Adrenal gland (tissue), 12 donors: ENCODE results near the gene LRRC26. TPM values are rescaled to one million over a fixed set of nuclear protein-coding genes. Genes with fewer than 3 reads are reported as not detected.
A peak's percentile ranks its signal among the peaks of the same experiment; 100 is the strongest.

ENCODE experiments used
- DNase-seq, 7 donors: peaks; one replicate each; pipeline ENCODE4 v3.0.0-alpha.2; 2019 to 2020
- H3K27ac ChIP-seq, 5 donors: fragments of 200-600 bp; sonication (generic) in 4 of 5; 1 replicate in 3 of 5; 2 replicates in 2 of 5; pipeline versions ENCODE4 v1.5.1 to v1.8.0; 2016 to 2020; ENCODE audit warnings: mild to moderate bottlenecking in 1 of 5
- H3K27me3 ChIP-seq: fragments of 200-600 bp; 2 replicates; pipeline ENCODE4 v1.8.0; 2021
- H3K36me3 ChIP-seq, 2 donors: fragments of 200-600 bp; replicated peaks in 1 of 2; 1 replicate in 1 of 2; 2 replicates in 1 of 2; pipeline versions ENCODE4 v1.5.1 to v1.8.0; 2018 to 2022
- H3K4me1 ChIP-seq, 2 donors: fragments of 200-600 bp; replicated peaks in 1 of 2; 1 replicate in 1 of 2; 2 replicates in 1 of 2; pipeline versions ENCODE4 v1.5.1 to v1.8.0; 2018 to 2021
- H3K4me3 ChIP-seq, 4 donors: fragments of 200-600 bp; sonication (generic) in 3 of 4; one replicate each; pipeline ENCODE4 v1.5.1; 2016 to 2018
- H3K9me3 ChIP-seq, 3 donors: fragments of 200-600 bp; sonication (generic) in 1 of 3; replicated peaks in 1 of 3; 1 replicate in 2 of 3; 2 replicates in 1 of 3; pipeline versions ENCODE4 v1.5.1 to v1.8.0; 2016 to 2021
- POLR2A ChIP-seq, 2 donors: fragments of 450-650 bp; IDR thresholded peaks; one replicate each; pipeline ENCODE4 v1.6.1; 2017; ENCODE audit warnings: antibody characterized with exemption in 2 of 2, mild to moderate bottlenecking in 2 of 2, moderate library complexity in 1 of 2
- WGBS, 4 donors: extraction: QIAGEN DNeasy Blood & Tissue Kit in 2 of 4; methylation state at CpG; one replicate each; pipeline versions ENCODE4 v1.1.5 to v1.1.7; 2013 to 2017; 5-methylcytosine and 5-hydroxymethylcytosine counted together
- intact Hi-C, 2 donors: fragments of 100-400 bp; cut with DNase I; formaldehyde crosslinking; loops; one replicate each; pipeline versions ENCODE4 v1.14.1 to v1.15.0; 2022 to 2023
- polyA plus RNA-seq, 3 donors: library from polyadenylated mRNA; stranded (reverse); fragments of 200-250 nt in 2 of 3; fragments of 350-450 nt in 1 of 3; fragmentation: Illumina TruSeq in 1 of 3; extraction: RNeasy Lipid Tissue Mini Kit (QIAGEN cat#74804) in 1 of 3; gene quantifications; one replicate each; pipeline ENCODE4 v1.2.3, GENCODE V29; 2013 to 2014
- total RNA-seq, 9 donors: library from RNA; depleted of rRNA in 4 of 9; stranded (reverse); fragments of >200 nt in 4 of 9; fragments of 120-200 nt in 1 of 9; fragmentation: NEBNext Ultra II Directional in 1 of 9; extraction: Animal tissue kit (Norgen Biotek cat#: 25700) in 1 of 9; gene quantifications; one replicate each; pipeline versions ENCODE4 v1.1.0 to v1.2.4, GENCODE V29; 2013 to 2023
- TF ChIP-seq, protein P1 (sequence below), 6 experiments: fragments of 450-650 bp in 4 of 6; fragments of 200-600 bp in 2 of 6; sonication (generic) in 1 of 6; IDR thresholded peaks; 1 replicate in 5 of 6; 2 replicates in 1 of 6; pipeline versions ENCODE4 v1.5.1 to v1.8.0; 2016 to 2021; ENCODE audit warnings: antibody characterized with exemption in 6 of 6, mild to moderate bottlenecking in 2 of 6, moderate library complexity in 1 of 6
- donor health status: healthy with polysubstance abuse.
- donor health status: Bipolar disorder and iron deficiency.
- donor health status: DM: yes; HTN: yes; CAD: no.
- donor health status: DM: no; HTN: no; CAD: no.
- donor health status: DM: no; HTN: no; CAD: no.
- donor health status: DM: yes; HTN: yes; CAD: no.

The LRRC26 gene
- total and polyA plus RNA-seq, 12 donors, result not detected

DNA sequence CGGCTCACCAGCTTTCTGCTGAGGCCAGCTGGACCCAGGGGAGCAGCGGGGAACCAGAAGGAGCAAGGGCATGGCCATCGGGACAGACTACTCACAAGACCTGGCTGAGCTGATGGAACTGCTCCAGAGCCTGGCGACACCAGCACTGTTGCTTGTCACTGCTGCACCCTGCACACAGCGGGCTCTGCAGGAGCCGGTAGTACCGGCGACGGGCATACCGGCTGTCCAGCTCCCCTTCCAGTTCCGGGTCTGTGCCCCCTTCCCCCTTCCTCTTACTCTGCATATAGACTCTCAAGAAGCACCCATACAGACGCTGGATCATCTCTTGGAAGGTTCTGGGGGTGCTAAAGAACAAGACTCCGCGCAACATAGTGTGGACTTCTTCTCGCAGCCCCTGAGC lies 17.5 kb upstream of the LRRC26 start:
- Histone ChIP-seq H3K9me3 (no peaks in the 10 kb centered on the region), H3K27me3 (no peaks in the 10 kb centered on the region), H3K36me3 (peaks cover 0 to 56% of the 10 kb centered on the region in 2 donors), H3K4me1 (peaks cover 20 to 32% of the 10 kb centered on the region in 2 donors), H3K27ac (no peak overlapping the region), H3K4me3 (peak overlapping the region in 3 of 4 donors; percentile 70 to 82 (median 82))
- intact Hi-C loops, result no loop called here
- no peak for TF ChIP-seq POLR2A (IDR thresholded peaks at IDR 0.05)
- TF ChIP-seq, protein P1, sequence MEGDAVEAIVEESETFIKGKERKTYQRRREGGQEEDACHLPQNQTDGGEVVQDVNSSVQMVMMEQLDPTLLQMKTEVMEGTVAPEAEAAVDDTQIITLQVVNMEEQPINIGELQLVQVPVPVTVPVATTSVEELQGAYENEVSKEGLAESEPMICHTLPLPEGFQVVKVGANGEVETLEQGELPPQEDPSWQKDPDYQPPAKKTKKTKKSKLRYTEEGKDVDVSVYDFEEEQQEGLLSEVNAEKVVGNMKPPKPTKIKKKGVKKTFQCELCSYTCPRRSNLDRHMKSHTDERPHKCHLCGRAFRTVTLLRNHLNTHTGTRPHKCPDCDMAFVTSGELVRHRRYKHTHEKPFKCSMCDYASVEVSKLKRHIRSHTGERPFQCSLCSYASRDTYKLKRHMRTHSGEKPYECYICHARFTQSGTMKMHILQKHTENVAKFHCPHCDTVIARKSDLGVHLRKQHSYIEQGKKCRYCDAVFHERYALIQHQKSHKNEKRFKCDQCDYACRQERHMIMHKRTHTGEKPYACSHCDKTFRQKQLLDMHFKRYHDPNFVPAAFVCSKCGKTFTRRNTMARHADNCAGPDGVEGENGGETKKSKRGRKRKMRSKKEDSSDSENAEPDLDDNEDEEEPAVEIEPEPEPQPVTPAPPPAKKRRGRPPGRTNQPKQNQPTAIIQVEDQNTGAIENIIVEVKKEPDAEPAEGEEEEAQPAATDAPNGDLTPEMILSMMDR (IDR thresholded peaks at IDR 0.05), result no peak
- 74 to 85% (median 78%) methylated on average over 10 to 15 of the region's 15 CpGs for WGBS, 4 donors
- DNase-seq, result no peak

DNA sequence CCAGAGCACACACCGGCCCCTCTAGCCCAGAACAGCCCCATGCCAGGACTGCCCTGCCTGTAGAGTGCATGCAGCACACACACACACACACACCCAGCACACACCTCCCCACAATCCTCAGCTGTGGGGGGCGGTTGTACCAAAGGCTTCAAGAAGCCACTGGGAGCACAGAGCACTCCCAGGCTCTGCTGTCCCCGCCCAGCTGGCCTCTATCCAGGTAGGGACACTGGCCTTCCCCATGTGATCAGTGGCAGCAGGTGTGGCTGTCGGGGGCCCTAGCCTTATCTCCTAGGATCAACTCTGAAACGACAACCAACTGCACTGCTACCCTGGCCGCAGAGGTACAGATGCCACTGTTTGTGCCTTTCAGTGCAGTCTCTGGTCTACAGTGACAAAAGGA lies 16.5 kb upstream of the LRRC26 start:
- Histone ChIP-seq H3K36me3 (peaks cover 0 to 58% of the 10 kb centered on the region in 2 donors), H3K4me3 (no peak overlapping the region), H3K4me1 (peaks cover 20 to 32% of the 10 kb centered on the region in 2 donors), H3K9me3 (no peaks in the 10 kb centered on the region), H3K27me3 (no peaks in the 10 kb centered on the region), H3K27ac (no peak overlapping the region)
- no peak for TF ChIP-seq POLR2A (IDR thresholded peaks at IDR 0.05)
- TF ChIP-seq, protein P1 (IDR thresholded peaks at IDR 0.05), result no peak
- WGBS, 4 donors, result 61 to 75% (median 70%) methylated on average over 4 to 6 of the region's 6 CpGs; no CpG with 5 or more reads in 1 of the 4 donors
- no peak for DNase-seq
- intact Hi-C loops, result no loop called here

DNA sequence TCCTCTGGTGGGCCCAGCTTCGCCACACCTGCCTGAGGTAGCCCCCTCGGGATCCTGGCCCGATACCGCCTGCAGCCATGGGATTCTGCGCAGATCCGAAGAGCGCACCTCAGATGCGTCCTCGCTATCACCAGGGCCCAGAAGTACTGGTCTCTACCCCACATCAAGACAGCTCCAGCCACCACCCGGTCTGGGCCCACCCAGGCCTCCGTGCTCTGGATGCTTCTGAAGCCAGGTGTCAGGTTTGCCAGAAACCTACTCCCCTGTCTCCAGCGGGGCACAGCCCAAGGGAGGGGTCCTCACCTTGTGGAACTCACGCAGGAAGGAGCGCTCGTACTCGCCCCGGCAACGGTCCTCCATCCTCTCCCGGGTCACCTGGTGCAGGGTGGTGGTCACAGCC lies 16.1 kb upstream of the LRRC26 start:
- 90 to 95% (median 92%) methylated on average over 2 to 19 of the region's 19 CpGs for WGBS, 4 donors
- peaks cover 0 to 59% of the 10 kb centered on the region in 2 donors for H3K36me3 ChIP-seq
- no peak overlapping the region for H3K27ac ChIP-seq
- H3K4me1 ChIP-seq, result peaks cover 20 to 32% of the 10 kb centered on the region in 2 donors
- H3K27me3 ChIP-seq, result no peaks in the 10 kb centered on the region
- intact Hi-C loops, result no loop called here
- no peak overlapping the region for H3K4me3 ChIP-seq
- TF ChIP-seq, protein P1 (IDR thresholded peaks at IDR 0.05), result no peak
- no peak for TF ChIP-seq POLR2A (IDR thresholded peaks at IDR 0.05)
- DNase-seq, result no peak
- no peaks in the 10 kb centered on the region for H3K9me3 ChIP-seq

DNA sequence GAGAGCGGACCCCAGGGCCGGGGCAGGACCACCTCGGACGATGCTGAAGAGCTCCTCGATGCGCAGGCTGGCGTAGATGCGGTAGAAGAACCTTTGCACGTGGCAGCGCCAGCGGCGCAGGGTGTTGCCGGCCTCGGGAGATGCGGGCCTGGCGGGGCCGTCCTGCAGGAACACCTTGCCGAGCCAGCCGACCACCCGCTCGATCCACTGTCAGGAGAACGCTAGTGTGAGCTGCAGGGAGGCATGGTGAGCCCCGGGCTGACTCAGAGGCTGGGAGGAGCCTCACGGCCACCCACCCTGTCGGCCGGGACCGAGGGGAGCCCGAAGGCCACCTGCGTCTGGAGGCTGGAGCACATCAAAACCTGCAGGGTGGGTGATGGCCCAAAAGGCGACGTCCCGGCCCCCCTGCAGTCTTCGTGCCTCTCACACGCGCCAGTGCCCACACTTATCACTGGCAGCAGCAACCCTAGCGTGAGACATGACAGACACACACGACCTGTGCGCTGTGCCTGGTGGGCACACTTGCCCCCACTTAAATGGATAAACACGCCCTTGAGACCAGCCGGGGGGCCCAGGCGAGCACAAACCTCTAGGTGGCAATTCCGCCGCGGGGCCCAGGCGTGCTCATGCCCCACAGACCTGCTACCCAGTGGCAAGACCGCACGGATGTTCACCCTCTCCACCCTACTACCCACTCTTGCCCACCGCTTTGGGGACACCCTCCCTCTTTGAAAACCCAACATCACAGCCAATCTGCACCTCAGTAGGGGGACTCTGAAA lies 15.2 kb upstream of the LRRC26 start:
- Histone ChIP-seq H3K27me3 (no peaks in the 10 kb centered on the region), H3K27ac (no peak overlapping the region), H3K4me1 (peaks cover 19 to 29% of the 10 kb centered on the region in 2 donors), H3K4me3 (no peak overlapping the region), H3K9me3 (no peaks in the 10 kb centered on the region), H3K36me3 (peaks cover 0 to 59% of the 10 kb centered on the region in 2 donors)
- intact Hi-C loops, result no loop called here
- WGBS, 4 donors, result 87 to 95% (median 91%) methylated on average over 7 to 48 of the region's 48 CpGs
- DNase-seq, result no peak
- TF ChIP-seq POLR2A (IDR thresholded peaks at IDR 0.05), result no peak
- TF ChIP-seq, protein P1 (IDR thresholded peaks at IDR 0.05), result no peak
